ENCODE data around the gene UNK.

DNA sequence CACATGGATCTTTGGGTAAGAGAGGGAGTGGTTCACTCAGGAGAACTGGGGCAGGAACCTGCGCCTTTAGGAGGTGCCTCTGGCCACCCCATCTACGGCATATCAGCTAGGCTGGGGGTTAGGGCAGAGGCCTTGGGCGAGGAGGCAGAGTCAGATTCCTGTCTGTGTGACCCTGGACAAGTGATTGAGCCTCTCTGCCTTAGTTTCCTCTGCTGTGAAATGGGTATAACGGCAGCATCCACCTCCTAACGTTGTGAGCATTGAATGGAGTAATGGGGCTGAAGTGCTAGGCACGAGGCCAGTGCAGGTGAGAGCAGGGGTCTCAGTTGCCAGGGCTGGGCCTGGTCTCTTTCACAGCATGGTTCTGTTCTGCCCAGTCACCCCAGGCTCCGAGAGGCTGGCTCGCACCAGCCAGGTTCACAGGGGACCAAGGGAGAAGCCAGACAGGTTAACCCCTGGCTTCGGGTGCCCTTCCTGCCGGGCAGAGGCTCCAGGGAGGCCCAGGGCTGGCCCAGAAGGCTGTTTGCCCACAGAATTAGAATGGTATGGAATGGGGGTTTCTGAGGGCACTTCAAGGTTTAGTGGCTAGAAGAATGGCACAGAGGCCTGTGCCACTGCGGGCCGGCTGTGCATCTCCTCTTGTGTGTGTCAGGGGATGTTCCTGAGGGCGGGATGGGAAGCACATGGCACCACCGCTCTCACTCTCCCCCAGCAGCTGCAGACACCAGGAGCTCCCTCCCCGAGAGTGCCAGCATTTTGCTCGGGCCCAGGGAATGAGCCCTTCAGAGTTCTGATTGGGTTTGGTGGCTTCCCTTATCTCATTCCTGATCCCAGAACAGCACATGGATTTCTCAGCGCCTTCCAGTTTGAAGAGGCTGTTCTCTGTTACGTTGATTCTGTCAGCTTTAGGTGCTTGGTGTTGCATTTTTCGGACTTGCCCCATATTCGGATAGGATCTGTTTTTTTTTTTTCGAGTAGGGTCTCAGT, 35.8 kb downstream of the UNK start:
- no peak for TF ChIP-seq EZH2 (IDR thresholded peaks at IDR 0.05; ENCODE audit: low read length, missing control alignments)
- TF ChIP-seq CTCF (conservative IDR thresholded peaks at IDR 0.05 in 1 of 2, IDR thresholded peaks at IDR 0.05 in 1 of 2; ENCODE audit: low read depth in 1 of 2, low read length in 2 of 2): no peak
